ENCODE results near the gene FOLR2. TPM values are rescaled to one million over a fixed set of nuclear protein-coding genes. Genes with fewer than 3 reads are reported as not detected.

The FOLR2 gene
- polyA plus RNA-seq, 1 donor (not counting 4 experiments of a cell fraction or from before 2014, with no cell fraction given): not detected

GRCh38 chr11:72228229-72228843, 11.7 kb downstream of the FOLR2 start:
- no peaks in the 10 kb centered on the region for H3K9me1 ChIP-seq (ENCODE audit: control insufficient read depth, extremely low read depth, insufficient read depth, low read length)
- peaks cover 40 to 45% of the 10 kb centered on the region in 2 experiments for H3K36me3 ChIP-seq (ENCODE audit: control insufficient read depth in 2 of 2, extremely low read depth in 1 of 2, insufficient read depth in 2 of 2, low read length in 2 of 2)
- dilution Hi-C loops (cut with MboI; ENCODE audit: extremely low pct_ligation_motif_present, low sequenced_read_pairs): no loop called here
- H3K79me2 ChIP-seq (ENCODE audit: control insufficient read depth, insufficient read depth, low read length): peaks cover 29% of the 10 kb centered on the region
- no peak for DNase-seq (ENCODE audit: low read depth, low spot score)
- peaks cover 3% of the 10 kb centered on the region for H3K4me1 ChIP-seq (ENCODE audit: control insufficient read depth, extremely low read depth, insufficient read depth, low read length)
- H3K4me3 ChIP-seq (ENCODE audit: control insufficient read depth in 2 of 3, extremely low read depth in 1 of 3, insufficient read depth in 2 of 3, low read depth in 1 of 3, low read length in 3 of 3): no peak overlapping the region
- peaks cover 3% of the 10 kb centered on the region for H4K20me1 ChIP-seq (ENCODE audit: control insufficient read depth, extremely low read depth, insufficient read depth, low read length)
- H3K9ac ChIP-seq (ENCODE audit: control insufficient read depth, extremely low read depth, insufficient read depth, low read length): no peak overlapping the region
- no peak overlapping the region for H3K27ac ChIP-seq (ENCODE audit: control insufficient read depth, insufficient read depth, low read length)
- no peak overlapping the region for H2AFZ ChIP-seq (ENCODE audit: control insufficient read depth, low read length)
- TF ChIP-seq CTCF (optimal IDR thresholded peaks at IDR 0.05 in 1 of 3, IDR thresholded peaks at IDR 0.05 in 1 of 3, conservative IDR thresholded peaks at IDR 0.05 in 1 of 3; ENCODE audit: extremely low read depth in 1 of 3, insufficient read depth in 2 of 3, low read length in 3 of 3) (no peak), EZH2 (IDR thresholded peaks at IDR 0.05; ENCODE audit: low read length) (no peak)
- H3K9me3 ChIP-seq (ENCODE audit: control insufficient read depth, low read depth, low read length): no peaks in the 10 kb centered on the region
- H3K4me2 ChIP-seq (ENCODE audit: control insufficient read depth, extremely low read depth, insufficient read depth, low read depth, low read length): no peak overlapping the region
- no peak for FAIRE-seq
- H3K27me3 ChIP-seq (ENCODE audit: control insufficient read depth, extremely low read depth, insufficient read depth, low read length): no peaks in the 10 kb centered on the region

DNA sequence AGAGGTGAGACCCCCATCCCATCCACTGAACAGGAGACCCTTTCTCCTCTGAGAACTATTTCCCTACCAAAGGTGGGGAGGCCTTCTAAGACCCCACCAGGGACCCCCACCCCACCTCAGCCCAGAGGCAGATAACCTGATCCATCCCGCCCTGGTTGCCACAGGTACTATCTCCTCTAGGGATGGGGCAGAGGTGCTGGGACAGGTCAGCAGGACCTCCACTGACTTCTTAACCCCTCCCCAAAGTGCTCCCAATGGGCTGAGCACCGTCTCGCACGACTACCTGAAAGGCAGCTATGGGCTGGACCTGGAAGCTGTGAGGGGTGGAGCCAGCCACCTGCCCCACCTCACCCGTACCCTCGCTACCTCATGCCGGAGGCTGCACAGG, 12.2 kb downstream of the FOLR2 start:
- no peak for FAIRE-seq
- Histone ChIP-seq H3K9ac (ENCODE audit: control insufficient read depth, extremely low read depth, insufficient read depth, low read length) (no peak overlapping the region), H3K27ac (ENCODE audit: control insufficient read depth, insufficient read depth, low read length) (no peak overlapping the region), H3K4me3 (ENCODE audit: control insufficient read depth in 2 of 3, extremely low read depth in 1 of 3, insufficient read depth in 2 of 3, low read depth in 1 of 3, low read length in 3 of 3) (no peak overlapping the region), H3K4me2 (ENCODE audit: control insufficient read depth, extremely low read depth, insufficient read depth, low read depth, low read length) (no peak overlapping the region), H3K27me3 (ENCODE audit: control insufficient read depth, extremely low read depth, insufficient read depth, low read length) (no peaks in the 10 kb centered on the region), H3K36me3 (ENCODE audit: control insufficient read depth in 2 of 2, extremely low read depth in 1 of 2, insufficient read depth in 2 of 2, low read length in 2 of 2) (peaks cover 45 to 50% of the 10 kb centered on the region in 2 experiments), H3K79me2 (ENCODE audit: control insufficient read depth, insufficient read depth, low read length) (peaks cover 29% of the 10 kb centered on the region), H2AFZ (ENCODE audit: control insufficient read depth, low read length) (no peak overlapping the region), H4K20me1 (ENCODE audit: control insufficient read depth, extremely low read depth, insufficient read depth, low read length) (peaks cover 3% of the 10 kb centered on the region), H3K9me1 (ENCODE audit: control insufficient read depth, extremely low read depth, insufficient read depth, low read length) (no peaks in the 10 kb centered on the region), H3K4me1 (ENCODE audit: control insufficient read depth, extremely low read depth, insufficient read depth, low read length) (peaks cover 3% of the 10 kb centered on the region), H3K9me3 (ENCODE audit: control insufficient read depth, low read depth, low read length) (no peaks in the 10 kb centered on the region)
- TF ChIP-seq CTCF (optimal IDR thresholded peaks at IDR 0.05 in 1 of 3, IDR thresholded peaks at IDR 0.05 in 1 of 3, conservative IDR thresholded peaks at IDR 0.05 in 1 of 3; ENCODE audit: extremely low read depth in 1 of 3, insufficient read depth in 2 of 3, low read length in 3 of 3) (no peak), EZH2 (IDR thresholded peaks at IDR 0.05; ENCODE audit: low read length) (no peak)
- dilution Hi-C loops (cut with MboI; ENCODE audit: extremely low pct_ligation_motif_present, low sequenced_read_pairs): no loop called here
- DNase-seq (ENCODE audit: low read depth, low spot score): no peak

Measured in keratinocyte (primary cell).